Renal pelvis (tissue), 4 donors: Measurements from ENCODE around the gene CCDC102B. TPM values are rescaled to one million over a fixed set of nuclear protein-coding genes. Genes with fewer than 3 reads are reported as not detected.

Source experiments
- DNase-seq: peaks from one replicate; pipeline ENCODE4 v3.0.0-alpha.2; 2013
- polyA plus RNA-seq, 3 donors: library from polyadenylated mRNA; unstranded; fragments of 120-200 nt; gene quantifications; one replicate each; pipeline ENCODE4 v1.2.1, GENCODE V29; 2013; ENCODE audit not compliant: insufficient read length in 3 of 3

CCDC102B gene
- polyA plus RNA-seq, 3 donors: 6.1 to 8.6 (median 6.2) TPM

GRCh38 chr18:69082499-69082898 is 284.6 kb downstream of the CCDC102B start:
- DNase-seq: no peak

- no peak for DNase-seq
These were observed 288.1 kb downstream of the CCDC102B start for GRCh38 chr18:69085951-69086350.

GRCh38 chr18:69088973-69089372 is 291.1 kb downstream of the CCDC102B start:
- DNase-seq: no peak

GRCh38 chr18:69097349-69097748 is 299.5 kb downstream of the CCDC102B start:
- DNase-seq: no peak

GRCh38 chr18:69102959-69103358 is 305.1 kb downstream of the CCDC102B start:
- DNase-seq: no peak

Other genes starting within 250 kb of the CCDC102B start
- 10 to 100 TPM; 49.9 to 81.4 (median 74.0) TPM for gene TMX3, start 83.0 kb upstream of the CCDC102B start, polyA plus RNA-seq